Posterior cingulate gyrus (tissue), 11 donors: Measurements from ENCODE around the gene ZWILCH.
A peak's percentile ranks its signal among the peaks of the same experiment; 100 is the strongest.
"Not testable (repeated sequence)": the region's sequence is repeated elsewhere in the genome, so short reads cannot be mapped to it uniquely, and the experiment has no call there.

Experiments
- DNase-seq, 10 donors: peaks; one replicate each; pipeline versions ENCODE4 v3.0.0 to v3.0.0-alpha.2; 2020 to 2021; ENCODE audit warnings: mixed read lengths in 3 of 10
- intact Hi-C: fragments of 100-400 bp; cut with DNase I; formaldehyde crosslinking; loops from one replicate; pipeline ENCODE4 v1.15.1; 2023

ZWILCH gene

GRCh38 chr15:66484539-66485112 is 20.5 kb upstream of the ZWILCH start:
- no peak for DNase-seq
- intact Hi-C loops: no loop called here

DNA sequence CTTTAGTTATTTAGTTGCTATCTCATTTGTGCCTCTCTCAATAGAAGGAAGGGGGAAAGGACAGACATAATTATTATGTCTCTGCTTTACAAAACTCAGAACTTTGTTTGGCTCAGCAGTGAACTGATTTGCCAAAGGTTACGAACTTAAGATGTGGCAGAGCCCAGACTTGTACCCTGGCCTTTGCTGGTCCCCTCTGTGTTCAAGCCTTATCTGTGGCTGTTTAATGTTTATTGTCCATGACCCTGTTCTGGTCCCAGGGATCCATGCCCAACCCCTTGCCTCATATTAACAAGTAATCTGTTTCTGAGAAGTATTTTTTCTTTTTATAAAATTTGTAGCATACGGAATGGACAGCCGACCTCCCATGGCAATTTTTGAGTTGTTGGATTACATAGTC is 18.2 kb upstream of the ZWILCH start:
- intact Hi-C loops: no loop called here
- no peak for DNase-seq

- DNase-seq: no peak
- intact Hi-C loops: no loop called here
Measured at GRCh38 chr15:66488525-66488924, 16.6 kb upstream of the ZWILCH start.

DNA sequence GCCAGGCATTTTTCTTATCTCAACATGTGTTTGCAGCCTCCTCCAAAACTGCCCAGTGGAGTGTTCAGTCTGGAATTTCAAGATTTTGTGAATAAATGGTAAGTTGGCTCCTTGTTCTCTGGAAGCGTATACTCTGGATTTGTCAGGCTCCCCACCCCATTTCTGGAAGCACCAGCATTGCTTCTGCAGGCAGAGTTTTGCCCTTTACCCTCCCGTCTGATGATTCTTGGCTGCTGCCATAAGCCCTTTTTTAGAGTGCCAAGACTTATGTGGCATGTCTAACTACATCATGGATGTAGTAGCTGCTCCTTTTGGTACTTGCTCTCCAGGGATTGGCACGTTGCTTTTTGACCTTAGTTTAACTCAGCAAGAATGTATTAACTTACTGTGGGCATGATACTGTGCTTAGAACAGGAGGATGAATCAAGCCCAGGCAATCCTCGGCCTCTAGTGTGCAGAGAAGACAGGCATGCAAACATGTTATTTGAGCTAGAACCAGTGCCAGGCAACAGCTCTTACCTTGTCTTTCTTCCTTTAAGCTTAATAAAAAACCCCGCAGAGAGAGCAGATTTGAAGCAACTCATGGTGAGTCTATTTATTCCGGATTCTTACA is 15.8 kb upstream of the ZWILCH start:
- intact Hi-C loops: no loop called here

DNA sequence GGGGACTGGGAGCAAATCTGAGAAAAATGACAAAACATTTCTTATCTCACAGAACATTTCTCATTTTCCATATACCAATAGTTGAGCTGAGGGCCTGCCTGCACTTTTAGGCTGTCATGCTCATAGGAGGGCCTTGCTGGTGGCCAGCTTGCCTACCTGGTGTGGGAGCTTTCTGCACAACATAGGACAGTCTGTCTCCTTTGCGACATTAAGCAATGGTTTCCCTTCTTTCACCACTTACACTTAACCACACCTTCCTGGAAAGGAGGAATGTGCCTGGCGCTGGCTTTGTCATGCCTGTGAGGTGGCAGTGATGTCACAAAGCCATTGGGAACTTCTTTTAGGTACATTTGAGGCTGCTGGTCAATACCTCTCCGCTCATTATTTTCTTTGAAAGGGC is 13.3 kb upstream of the ZWILCH start:
- intact Hi-C loops: no loop called here
- DNase-seq: no peak

More for the DNA sequence above, 15.8 kb upstream of the ZWILCH start:
- no peak for DNase-seq

- DNase-seq: no peak
- intact Hi-C loops: no loop called here
Measured at GRCh38 chr15:66494262-66494661, 10.9 kb upstream of the ZWILCH start.

GRCh38 chr15:66496951-66497501 is 8.1 kb upstream of the ZWILCH start:
- intact Hi-C loops: loop anchor here (1.0 to 5.0 kb wide), 2 partner anchors 111 to 205 kb away; partner anchors contain the start of genes DIS3L and MAP2K1
- no peak for DNase-seq

DNA sequence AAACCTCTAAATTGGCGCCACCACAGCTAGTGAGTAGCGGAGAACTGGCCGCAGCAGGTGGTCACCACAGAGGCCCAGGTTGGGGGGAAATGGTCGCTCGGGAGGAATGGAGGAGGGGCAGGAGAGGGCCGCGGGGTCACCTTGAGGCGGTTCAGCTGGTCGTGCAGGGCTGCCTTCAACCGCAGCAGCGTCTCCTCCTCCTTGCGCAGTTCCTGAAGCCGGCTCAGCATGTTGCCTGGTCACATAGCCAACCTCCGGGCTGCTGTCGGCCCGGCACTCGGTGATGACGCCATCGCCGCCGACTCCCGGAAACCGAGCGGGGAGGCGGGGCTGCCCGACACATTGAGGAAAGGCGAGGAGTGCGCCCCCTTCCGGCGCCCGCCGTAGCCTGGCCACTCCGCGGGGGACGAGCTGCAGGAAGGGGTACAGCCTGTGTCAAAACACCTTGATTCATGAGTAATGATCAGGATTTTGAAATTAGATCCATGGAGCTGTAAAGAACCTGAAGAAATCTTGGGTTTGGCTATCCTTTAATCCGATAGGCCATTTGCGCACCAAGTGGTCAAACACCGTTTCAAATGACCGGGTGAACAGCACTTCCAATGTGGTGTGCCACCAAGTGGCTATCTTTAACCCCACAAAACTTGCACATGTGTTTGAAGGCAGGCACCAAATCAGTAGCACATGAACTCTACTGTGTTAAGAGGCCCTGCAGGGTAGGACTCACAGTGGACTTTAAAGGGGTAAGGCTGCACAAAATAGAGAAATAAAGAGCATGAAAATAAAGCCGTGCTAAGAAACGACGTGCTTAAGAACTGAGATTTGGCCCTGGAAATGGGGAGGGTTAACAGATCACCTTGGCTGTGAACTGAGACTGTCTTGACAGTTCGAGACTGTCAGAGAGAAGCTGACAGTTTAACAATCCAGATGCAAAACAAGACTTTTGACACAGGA is 7.3 kb upstream of the ZWILCH start, which contains the start of gene SNAPC5:
TSS of gene SNAPC5 (minus strand) at position 261 of the 954 bp plus-strand sequence. CDS start at position 230, 31 bp downstream.
- intact Hi-C loops: loop anchor here (1.0 to 5.0 kb wide), 2 partner anchors 111 to 205 kb away; partner anchors contain the start of genes DIS3L and MAP2K1

DNA sequence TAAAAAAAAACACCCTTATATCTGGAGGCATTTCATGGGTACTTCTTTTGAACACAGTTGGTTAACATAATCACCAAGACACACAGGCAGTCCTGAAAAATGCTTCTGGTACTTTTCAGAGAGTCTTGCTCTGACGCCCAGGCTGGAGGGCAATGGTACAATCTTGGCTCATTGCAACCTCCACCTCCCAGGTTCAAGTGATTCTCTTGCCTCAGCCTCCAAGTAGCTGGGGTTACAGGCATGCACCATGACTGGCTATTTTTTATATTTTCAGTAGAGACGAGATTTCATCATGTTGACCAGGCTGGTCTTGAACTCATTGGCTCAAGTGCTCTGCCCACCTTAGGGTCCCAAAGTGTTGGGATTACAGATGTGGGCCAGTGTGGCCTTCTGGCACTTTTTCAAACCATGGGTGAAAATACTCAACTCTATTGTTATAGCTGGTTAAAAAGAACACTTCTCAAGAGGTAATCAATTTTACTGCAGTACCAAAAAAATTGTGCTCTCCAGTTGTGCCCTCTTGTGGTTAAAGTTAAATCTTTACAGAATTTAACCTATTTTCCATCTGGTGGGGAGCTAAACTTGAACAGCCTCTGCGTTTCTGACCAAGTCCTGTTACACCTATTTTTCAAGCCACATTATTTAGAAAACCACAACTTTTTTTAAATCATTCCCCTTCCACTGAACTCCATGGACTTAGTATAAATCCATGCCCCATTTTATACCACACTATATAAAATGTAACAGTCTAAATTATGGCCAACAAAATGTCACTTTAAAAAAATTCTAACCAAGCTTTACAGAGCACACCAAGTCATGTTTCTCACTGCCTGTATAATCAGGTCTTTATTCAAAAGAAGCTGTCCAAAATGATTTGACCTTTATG is 6.4 kb upstream of the ZWILCH start:
- intact Hi-C loops: loop anchor here (5.0 kb wide), 1 partner anchor 206 kb away; the partner anchor contains the start of gene DIS3L
- DNase-seq: no peak

More for the DNA sequence above, 7.3 kb upstream of the ZWILCH start, which contains the start of gene SNAPC5:
- peak; percentile 92 to 100 (median 96) for DNase-seq

DNA sequence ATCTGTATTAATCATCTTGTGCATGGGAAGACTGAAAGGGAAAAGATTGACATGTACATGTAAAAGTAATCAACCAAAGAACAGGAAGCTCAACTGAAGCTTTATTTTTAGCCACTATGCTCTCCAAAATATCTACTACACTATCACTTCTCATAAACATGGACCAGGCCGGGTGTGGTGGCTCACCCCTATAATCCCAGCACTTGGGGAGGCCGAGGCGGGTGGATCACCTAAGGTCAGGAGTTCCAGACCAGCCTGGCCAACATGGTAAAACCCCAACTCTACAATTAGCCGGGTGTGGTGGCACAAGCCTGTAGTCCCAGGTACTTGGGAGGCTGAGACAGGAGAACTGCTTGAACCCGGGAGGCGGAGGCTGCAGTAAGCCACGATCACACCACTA is 4.8 kb upstream of the ZWILCH start:
- DNase-seq, intact Hi-C loops: not testable (repeated sequence)

GRCh38 chr15:66502491-66502890 is 2.6 kb upstream of the ZWILCH start:
- intact Hi-C loops: no loop called here
- DNase-seq: peak in 5 of 10 donors; percentile 22 to 88 (median 79)

- DNase-seq, intact Hi-C loops: not testable (repeated sequence)
Measured at GRCh38 chr15:66503041-66503648, 2.0 kb upstream of the ZWILCH start.

GRCh38 chr15:66503780-66504562 is 1.2 kb upstream of the ZWILCH start:
- DNase-seq: no peak
- intact Hi-C loops: no loop called here

GRCh38 chr15:66505430-66505811 is 295 bp downstream of the ZWILCH start:
- DNase-seq: peak in 1 of 10 donors; percentile 8
- intact Hi-C loops: no loop called here

DNA sequence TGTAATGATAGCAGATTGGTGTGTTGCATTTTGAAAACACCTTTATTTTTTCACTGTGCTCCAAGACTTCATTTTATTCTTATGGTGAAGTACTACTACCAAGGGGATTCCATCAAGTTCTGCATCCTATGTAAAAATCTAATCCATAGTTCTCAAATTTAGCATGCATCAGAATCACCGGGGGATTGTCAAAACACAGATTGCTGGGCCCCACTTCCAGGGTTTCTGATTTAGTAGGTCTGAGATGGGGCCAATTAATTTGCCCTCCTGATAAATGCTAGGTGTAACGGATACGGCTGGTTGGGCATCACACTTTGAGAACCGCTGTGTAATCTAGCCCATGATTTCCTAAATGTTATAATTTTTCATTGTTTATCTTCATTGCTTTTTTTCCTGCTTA is 692 bp downstream of the ZWILCH start:
- no peak for DNase-seq
- intact Hi-C loops: no loop called here

DNA sequence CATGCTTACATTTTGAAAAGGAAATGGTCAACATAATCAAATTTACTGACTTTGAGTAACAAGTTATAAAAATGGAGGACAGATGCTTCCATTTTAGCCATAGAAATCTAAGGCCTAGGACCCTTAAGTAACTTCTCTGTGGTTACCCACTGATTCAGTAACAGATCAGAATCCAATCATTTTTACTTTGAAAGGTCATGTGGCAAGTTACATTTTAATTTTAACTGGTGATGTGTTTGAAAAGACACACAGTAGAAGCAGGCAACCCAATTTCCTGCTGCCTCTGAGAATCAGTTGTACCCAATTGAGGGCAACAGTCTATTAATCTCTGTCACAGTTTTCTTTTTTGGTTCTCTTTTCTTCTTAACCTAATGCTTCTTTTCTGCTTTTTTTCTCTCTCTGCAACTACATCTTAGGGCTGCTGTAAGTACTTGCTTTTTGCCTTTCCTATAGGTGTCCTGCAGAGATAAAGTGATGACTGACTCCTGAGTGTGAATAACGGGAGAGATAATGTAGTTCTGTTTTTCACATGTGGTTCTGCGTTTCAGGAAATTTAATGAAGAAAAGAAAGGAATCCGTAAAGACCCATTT is 3.3 kb downstream of the ZWILCH start:
- intact Hi-C loops: no loop called here
- no peak for DNase-seq

- intact Hi-C loops: no loop called here
- no peak for DNase-seq
Measured at GRCh38 chr15:66514586-66514985, 9.5 kb downstream of the ZWILCH start.

DNA sequence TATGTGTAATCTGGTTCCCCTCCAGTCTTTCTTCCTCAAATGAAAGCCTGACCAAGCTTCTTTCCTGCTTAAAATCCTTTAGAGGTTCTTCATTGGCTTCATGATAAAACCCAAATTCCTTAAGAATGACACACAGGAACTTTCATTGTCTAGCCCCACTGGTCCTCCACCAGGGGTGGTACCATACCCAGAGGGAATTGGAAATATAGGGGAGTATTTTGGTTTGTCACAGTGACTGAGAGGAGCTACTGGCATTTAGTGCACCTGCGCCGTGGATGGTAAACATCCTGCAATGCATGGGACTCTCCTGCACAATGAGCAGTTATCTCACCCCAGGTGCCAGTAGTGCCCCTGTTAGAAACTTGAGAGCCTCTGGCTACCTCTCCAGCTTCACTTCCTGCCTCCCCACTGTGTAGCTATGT is 10.8 kb downstream of the ZWILCH start:
- intact Hi-C loops: no loop called here

More for the DNA sequence above, 10.8 kb downstream of the ZWILCH start:
- DNase-seq: no peak
